ENCODE measurements around the gene TMA7.
"Not testable (repeated sequence)": the region's sequence is repeated elsewhere in the genome, so short reads cannot be mapped to it uniquely, and the experiment has no call there.

Gene TMA7

DNA sequence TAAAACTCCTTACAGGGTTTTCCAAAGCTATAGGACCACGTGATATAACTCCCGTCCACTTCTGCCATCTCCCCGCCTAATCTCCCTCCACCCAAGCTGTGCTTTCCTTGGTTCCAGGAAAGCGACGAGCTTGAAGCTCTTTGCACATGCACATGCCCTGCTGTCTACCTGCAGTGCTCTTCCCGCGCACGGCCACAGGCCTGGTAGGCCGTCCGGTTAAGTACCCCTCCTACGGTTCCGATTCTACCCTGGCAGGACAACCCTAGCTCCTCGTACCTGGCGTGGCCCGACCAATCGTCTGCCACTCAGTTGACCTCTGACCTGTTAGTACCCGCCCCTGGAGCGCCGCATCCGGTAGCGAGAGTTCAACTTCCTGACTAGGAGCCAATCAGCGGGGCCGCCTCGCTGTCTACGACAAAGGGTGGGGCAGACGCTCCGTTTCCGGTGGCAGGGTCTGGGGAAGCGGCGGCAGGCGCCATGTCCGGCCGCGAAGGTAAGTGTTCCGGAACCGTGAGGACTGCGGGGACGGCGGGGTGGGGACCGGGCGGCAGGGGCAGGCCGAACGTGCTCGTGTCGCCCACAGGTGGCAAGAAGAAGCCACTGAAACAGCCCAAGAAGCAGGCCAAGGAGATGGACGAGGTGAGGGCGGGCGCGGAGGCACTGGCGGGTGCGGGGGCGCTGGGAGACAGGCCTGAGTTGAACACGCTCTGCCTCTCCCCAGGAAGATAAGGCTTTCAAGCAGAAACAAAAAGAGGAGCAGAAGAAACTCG lies at the start of gene TMA7, which contains the start of gene CCDC51:
Gene TMA7, plus strand, starts transcription at position 438 of the 770 bp plus-strand sequence. Its CDS starts 40 bp downstream, at position 478.
Gene CCDC51, minus strand, starts transcription at position 300 of the 770 bp plus-strand sequence. CDS start 4,991 bp downstream, outside the sequence.
- peak; percentile 97 to 99 for ATAC-seq

DNA sequence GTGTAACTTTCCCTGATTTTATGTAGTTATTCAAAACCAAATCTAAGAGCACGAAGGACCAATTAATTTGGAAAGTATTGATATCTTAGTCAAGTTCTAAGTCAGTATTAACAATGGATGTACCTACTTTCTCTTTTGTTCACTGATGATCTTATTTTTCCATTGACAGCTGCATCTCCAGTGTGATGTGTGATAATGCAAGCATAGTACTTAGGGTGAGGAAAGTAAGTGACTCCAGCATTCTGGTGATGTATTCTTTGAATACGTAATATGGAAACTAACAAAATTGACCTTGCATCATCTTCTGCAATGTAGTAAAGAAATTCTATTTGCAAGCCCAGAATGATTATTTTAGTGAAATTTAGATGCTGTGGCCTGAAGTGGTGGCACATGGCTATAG lies 45.7 kb upstream of the TMA7 start:
- ATAC-seq = no peak

DNA sequence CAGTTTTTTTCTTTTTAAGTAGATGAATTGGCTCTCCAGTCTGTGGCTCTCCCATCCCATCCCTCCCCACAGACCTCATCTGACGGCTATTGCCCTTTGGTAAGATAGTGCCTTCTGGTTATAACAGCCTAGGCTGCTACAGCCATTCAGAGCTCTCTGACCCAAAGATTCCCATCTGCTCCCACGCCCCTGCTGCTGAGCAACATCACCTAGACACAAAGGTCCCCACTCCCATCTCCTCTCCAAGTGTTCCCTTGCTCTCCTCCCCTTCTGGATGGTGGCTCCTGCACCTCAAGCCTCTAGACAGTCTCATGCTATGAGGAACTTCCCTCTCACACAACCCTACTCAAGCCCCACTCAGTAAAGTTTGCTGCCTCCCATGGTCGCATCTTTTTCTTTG lies 44.3 kb upstream of the TMA7 start:
- no peak for ATAC-seq

DNA sequence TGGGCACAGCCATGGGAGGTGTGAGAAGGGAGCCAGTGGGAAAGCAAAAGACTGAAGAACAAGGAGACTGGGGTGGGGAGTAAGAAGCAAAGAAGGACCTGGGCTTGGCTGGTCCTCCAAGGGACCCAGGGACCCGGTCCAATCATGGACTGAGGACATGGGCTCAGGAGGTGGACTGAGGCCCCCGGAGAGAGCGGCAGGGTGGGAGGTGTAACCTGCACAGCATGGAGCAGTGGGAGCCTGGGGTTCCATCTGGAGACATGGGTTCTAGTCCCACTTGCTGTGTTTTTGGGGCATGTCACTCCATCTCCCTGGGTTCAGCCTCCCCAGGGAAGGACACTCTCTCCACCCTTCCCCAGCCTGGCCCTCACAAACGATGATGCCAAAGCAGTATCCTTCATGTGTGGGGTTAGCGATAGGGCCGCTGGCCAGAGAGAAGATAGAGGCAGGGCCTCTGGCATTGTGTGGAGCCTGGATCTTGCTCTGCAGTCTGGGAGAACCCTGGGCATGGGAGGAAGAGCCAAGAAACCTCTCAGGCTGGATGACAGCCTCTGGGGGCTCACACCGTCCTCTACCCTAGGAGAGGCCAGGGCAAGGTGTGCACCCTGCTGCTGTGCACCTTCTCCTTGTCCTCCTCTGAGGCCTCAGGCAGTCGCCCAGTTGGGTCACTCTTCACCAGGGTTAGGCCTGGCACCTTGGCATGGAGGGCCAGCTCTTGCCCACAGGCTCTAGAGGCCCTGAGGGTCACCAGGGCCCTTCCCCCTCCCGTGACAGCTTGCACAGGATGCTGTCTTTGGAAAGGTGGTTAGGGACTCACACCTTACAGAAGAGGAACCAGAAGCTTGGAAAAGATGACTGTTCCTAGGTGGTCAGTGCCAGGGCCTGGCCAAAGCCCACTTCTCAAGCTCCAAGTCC lies 42.0 kb upstream of the TMA7 start:
- ATAC-seq = no peak

DNA sequence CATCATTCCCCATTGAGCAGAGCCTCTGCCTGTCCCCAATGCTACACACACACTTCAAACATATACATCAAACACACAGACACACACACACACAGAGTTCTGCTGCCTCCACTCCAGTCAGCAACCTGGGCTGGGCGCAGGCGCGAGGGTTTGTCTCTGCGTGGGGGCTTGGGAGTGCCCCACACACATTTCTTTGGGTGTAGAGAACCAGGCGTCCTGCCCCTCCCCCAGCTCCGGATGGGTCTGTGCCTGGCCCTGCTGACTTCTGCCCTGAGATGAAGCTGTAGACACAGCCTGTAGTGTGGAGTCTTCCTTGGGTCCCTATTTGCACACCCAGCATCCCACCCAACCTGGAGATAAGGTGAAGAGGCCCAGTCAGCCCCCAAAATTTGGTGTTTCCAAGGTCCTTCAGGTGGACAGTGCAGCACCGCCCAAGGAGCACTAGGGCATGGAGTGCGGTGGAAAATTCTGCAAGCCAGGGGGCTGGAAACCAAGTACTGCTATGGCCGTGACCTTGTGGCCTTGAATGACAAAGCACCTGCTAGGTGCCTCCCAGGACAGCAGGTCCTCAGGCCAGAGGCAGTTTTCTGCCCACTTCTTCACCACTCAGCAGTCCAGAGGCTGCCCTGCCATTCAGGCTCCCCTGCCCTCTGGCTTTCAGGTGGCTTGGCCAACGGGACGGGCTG lies 41.2 kb upstream of the TMA7 start:
- ATAC-seq = no peak

DNA sequence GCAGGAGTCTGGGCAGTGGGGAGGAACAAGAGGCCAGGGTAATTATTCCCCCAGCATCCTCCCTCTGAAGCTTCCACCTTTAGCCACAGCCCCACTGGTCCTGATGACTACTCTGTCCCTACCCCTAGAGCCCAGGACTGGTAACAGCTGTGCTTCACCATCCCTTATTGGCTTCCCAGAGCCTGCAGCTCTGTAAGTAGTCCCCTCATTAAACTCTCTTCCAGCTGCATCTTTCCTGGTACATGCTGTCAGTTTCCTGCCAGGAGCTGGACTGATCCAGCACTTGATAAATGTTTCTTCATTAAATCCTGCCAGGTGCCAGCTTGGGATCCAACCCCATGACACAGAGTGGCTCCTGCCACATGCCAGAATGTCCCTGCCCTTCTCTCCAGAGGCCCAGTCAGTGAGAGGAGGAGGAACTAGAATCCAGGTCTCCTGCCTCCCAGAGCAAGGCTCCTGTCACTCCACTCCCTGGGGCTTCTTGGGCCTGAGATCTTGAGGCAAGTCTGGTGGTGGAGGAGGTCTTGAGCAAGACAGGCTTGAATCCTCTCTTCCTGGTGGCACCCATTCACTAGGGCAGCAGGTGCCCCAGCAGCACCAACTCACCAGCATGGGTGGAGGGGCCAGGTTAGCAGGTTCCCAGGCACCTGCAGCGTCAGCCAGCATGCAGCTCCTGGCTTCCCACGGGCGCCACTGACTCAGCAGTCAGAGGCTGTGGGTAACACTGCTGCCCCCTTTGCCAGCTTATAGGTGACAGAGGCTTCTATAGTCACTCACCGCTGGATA lies 40.5 kb upstream of the TMA7 start:
- ATAC-seq = no peak

DNA sequence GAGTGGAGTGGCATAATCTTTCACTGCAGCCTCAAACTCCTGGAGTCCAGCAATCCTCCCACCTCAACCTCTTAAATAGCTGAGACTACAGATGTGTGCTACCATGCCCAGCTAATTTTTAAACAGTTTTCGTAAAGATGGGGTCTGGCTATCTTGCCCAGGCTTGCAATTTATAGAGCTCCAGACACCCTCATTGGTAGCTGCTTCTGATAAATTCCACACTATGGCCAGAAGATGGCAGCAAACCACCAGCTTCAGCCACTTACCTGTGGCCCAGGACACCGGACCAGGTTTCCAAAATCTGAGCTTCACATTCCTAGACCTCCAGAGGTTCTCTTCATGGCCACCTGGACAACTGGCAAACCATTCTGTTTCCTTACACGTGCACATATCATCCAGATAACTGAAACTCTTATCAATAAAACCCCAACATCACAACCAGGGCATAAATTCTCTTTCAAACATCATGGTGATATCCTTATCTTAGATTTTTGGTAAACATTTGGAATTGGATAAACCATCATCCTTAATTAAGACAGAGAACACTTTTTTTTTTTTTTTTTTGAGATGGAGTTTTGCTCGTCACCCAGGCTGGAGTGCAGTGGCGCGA lies 39.1 kb upstream of the TMA7 start:
- peak; percentile 51 to 79 for ATAC-seq

DNA sequence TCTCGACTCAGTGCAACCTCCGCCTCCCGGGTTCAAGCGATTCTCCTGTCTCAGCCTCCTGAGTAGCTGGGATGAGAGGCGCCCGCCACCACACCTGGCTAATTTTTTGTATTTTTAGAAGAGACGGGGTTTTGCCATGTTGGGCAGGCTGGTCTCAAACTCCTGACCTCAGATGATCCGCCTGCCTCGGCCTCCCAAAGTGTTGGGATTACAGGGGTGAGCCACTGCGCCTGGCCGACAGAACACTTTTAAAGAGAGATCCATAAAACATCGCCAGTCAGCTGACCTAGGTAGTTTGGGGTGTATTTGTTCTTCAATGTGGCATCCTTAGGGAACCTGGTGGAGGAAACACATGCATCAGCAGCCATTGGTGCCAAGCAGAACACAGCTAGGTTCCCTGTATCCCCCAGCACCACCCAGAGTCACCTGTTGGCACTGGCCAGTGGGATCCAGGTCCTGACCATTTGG lies 38.6 kb upstream of the TMA7 start:
- not testable (repeated sequence) for ATAC-seq

DNA sequence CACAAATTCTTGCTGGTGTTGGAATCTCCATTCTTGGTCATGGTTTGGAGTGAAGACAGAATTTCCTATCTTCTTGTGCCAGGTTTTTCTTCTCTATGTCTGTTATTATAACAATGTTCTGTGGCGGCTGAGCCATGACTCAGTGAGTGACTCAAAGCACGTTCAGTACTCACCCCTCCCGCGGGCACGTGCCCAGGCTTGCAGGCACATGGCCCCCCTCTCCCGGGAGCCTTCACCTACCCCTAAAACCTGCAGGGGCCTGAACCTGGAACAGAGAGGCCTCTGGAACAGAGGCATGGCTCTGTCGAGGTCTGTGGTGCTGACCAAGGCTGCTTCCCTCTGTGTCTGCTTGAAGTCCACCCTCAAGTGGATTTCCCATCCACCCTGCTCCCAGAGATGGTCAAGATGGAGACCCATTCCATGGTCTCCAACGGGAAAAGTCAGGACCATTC lies 37.8 kb upstream of the TMA7 start:
- no peak for ATAC-seq

DNA sequence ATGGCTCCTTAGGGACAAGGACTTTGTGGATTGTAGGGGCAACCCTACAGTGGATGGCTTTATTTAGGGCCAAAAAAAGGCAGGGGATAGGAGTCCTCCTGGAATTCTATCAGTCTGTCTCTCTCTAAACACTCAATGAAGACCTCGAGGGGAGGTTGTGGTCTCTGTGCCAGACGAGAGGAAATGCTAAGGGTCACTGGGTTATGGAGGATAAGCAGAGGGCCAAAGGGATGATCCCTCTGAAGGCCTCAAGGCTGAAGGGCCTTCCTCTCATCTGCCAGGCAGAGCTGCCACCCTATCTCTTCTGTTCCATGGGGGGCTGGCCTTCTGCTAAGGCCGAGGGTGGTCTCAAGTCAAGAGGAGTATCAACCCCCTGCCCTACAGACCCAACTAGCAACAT lies 37.1 kb upstream of the TMA7 start:
- no peak for ATAC-seq

DNA sequence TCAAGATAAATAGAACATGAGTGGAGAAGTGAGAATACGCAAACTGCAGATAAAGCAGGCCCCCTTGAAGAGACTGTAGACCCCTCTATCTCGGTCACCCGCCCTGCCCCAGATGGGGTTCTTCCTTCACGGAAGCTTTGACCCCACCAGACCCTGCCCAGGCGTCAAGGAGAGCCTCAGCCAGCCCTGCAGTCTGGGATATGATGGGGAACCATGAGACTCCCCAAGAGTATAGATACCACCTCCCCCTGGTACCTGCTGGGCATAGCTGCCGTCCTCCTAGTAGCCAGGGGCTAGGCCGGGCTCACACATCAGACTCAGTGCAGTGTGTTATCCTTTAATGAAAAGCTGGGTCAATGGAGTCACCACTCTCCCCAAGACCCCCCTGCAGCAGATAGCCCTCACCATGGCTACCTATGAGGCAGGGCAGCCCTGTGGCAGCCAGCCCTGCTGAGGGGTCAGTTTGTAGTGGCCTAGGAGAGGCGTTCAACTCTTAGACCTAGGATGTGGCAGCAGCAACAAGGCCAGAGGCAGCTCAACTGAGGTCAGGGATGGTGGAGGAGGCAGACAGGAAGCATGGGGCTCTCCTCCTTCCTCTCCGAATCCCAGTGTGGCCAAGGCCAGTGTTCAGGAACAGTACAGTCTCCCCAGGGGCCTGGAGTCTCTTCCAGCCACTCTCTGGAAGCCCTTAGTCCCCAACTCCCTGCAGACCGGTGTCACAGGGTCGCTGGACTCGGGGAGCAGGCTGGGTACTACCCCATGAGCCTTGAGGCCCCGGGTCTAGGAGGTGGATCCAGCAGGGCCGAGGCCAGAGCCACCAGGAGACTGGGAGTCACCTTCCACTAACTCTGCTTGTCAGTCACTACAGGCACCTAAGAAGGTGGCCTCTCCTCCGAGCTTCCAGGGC lies 36.3 kb upstream of the TMA7 start:
- no peak for ATAC-seq

DNA sequence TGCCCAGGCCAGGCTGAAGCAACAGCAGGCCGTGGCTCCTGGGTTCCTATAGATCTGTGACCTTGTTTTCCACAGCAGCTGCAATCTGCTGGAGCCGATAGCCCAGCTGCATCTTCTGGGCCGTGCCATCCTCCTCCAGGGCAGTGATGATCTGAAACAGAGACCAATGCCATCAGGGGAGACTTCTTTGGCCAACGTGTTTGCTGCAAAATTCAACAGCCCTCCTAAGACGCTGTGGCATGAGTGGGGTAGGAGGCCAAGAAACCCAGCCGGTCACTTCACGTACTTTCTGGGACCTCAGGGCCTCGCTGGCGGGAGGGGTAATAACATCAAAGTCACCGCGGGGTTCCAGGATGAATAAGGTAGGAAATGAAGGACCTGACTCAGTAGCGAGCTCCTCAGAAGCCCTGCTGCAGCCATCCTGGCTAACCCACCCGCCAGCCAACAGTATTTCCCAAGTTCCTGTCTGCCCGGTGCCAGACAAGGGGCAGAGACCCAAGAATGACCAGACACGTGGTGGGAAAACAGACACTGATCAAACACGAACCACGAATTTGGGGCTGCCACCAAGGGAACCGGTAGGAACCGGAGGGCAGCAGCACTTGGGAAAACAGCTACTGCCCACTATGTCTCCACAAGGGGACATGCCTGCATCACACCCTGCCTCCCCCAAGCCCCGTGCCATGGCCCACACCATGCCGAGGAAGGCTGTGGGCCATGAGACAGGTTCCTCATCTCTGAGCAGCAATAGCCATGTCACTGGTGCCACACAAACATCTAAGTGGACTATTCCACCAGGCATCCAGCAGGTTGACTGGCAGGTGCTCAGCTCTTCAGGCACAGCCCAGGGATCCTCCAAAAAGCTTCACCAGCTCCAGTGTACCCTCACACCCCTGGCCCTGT lies 35.4 kb upstream of the TMA7 start:
- ATAC-seq = no peak

DNA sequence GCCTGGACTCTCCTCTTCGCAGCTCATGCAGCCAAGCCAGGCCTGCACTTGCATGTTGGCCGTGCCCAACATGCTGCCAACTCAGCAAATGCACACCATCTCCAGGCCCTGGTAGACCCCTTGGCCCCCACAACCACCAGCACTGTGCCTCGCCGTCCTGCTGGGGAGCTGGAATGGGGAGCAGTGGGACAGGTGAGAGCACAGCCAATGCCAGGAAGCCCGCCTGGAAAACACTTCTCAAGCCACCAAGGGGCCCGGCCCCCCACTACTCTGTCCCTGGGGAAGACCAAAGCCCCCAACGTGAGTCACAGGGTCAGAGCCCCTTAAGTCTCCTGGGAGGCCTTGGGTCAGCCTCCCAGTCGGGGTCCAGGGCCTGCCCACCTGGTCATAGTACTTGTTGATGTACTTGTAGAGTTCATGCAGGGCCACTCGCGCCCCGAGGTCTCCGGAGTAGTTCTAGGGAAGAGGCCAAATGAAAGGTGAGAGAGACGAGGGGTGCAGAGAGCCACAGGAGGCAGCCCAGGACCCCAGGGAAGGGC lies 34.6 kb upstream of the TMA7 start:
- no peak for ATAC-seq

DNA sequence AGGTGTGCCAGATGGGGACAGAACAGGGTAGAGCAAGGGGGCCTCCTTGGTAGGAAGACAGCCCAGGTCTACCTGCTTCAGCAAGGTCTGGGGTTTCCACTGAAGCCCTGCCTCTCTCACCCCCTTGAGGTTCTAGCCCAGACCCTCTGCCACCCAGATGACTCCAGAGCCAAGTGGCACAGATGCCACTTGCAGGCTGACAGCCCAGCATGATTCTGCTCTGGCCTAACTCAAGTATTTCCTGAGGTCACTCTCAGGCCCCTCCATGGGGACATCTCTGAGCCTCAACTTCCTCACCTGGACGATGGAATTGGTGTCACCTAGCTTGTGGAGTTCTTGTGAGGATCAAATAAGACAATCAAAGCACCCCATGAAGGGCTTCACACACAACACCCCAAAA lies 34.1 kb upstream of the TMA7 start:
- no peak for ATAC-seq

DNA sequence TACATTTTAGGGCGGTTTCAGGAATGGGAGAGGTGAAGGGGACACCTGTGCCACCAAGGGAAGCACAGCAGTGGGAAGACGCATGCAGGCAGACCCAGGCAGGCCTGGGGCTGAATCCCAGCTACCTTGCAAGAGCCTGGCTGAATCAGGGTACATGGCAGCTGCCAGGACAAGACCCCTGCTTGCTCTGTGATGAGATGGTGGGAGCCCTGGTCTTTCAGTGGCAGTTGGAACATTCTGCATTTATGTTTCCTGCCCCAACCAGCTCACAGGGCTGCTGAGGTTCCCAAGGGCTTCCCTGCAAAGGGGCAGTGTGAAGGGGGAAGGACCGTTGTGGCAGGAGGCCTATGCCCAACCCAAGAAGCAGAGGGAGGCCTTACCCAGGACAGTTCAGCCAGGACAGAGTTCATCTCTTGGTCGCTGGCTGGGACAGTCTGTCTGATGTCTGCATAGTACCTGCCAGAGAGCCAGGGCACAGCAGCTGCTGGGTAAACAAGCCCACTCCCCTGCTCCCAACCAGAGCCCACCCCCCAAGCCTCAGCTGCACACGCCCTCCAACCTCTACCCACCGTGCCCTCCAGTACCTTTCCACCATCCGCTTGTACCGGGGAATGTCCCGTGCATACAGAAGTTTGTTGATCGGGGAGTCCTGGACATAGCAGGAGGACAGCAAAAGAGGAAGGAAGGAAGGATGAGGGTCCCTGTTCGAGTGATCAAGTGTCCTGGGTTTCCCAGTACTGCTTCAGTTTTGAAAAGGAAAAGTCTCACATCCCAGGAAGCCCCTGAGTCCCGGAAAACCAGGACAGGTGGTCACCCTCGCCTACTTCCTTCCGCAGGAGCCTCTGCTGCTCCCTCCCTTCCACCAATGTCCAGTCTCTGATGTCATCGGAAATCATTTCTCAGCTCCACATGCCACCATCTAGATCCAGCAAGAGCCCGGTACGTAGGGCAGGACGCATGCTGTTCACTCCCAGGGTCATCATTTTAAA lies 33.3 kb upstream of the TMA7 start:
- ATAC-seq = no peak

DNA sequence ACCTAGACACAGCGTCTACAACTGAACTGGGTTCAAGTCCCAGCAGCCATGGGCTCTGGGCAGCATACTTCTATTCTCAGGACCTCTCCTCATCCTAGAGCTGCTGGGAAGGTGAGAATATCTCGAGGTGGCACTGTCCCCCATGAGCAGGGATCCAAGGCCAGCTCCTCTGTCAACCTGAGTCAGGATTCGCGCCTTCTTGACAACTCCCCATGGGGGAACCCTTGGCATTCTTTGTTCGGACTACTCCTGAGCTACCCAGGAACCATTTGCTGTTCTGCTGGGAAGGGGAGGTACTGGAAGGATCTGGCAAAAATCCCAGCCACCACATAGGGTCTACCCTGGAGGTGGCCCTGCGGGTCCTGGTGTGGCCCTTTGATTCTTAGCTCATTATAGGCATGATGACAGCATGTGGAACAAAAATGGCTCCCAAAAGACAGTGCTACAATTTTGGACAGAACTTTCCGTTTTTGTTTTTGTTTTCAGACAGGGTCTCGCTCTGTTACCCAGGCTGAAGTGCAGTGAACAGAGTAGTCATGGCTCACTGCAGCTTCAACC lies 32.4 kb upstream of the TMA7 start:
- ATAC-seq = no peak

DNA sequence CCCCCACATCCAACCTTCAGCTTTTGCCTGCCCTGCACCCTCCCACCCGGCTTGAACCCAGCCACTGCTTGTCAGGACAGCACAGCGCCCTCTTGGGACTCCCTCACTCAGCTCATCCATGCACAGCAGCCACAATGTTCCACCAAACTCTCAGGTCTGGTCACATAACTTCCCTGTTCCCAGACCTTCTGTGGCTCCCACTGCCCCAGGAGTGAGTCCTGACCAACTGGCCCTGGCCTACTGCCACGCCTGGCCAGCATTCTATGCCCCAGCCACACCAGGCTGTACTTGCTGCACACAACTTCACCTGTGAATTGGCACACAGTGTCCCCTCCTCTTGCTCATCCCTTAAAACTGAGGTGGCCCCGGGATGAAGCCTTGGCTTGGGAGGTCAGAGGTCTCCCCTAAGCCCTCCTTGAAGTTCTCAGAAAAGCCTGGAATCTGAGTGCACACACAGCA lies 31.2 kb upstream of the TMA7 start:
- ATAC-seq = no peak

Data from activated CD4-positive, CD25-positive, alpha-beta regulatory T cell treated with anti-CD3 and anti-CD28 coated beads, Interleukin-2, amount 50 U/mL, for 24 hours (primary cell).